Myocyte (in vitro differentiated cells): ENCODE data around the gene BOLA2B. TPM values are rescaled to one million over a fixed set of nuclear protein-coding genes. Genes with fewer than 3 reads are reported as not detected.

Experiments used
- DNase-seq: peaks from one replicate; pipeline ENCODE4 v3.0.0-alpha.2; 2012; ENCODE audit warnings: low read depth
- total RNA-seq: library from RNA; depleted of rRNA; stranded (reverse); fragments of >200 nt; gene quantifications from 2 replicates; pipeline ENCODE4 v1.2.3, GENCODE V29; 2014

Gene BOLA2B
- total RNA-seq, 1 donor from 2014 or later = 66.2 TPM

DNA sequence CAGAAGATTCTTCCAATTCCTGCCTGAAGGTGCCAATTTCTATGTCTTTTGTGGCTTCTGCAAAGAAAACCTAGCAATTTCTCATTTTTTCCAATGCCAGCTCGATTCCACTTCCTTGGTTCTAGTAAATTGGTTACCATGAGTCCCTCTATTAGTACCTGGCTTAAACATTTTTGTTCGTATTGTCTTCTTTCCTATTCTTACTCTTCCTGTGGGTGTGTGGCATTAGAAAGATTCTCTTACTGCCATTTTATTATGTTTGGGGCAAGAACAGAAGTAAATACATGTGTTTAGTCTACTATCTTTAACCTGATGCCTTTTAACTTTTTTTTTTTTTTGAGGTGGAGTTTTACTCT is 50.1 kb downstream of the BOLA2B start:
- DNase-seq = no peak

Other genes starting within 250 kb of the BOLA2B start
- gene TMEM219, start 231.6 kb downstream of the BOLA2B start, total RNA-seq = 89.8 and 92.2 TPM in 2 replicates
- gene TAOK2, start 219.8 kb downstream of the BOLA2B start, total RNA-seq = 49.9 and 75.7 TPM in 2 replicates
- gene HIRIP3, start 198.0 kb downstream of the BOLA2B start, total RNA-seq = 11.9 and 12.7 TPM in 2 replicates
- 43.8 and 97.6 TPM in 2 replicates for gene INO80E, start 197.4 kb downstream of the BOLA2B start, total RNA-seq
- not detected in 2 replicates for gene DOC2A, start 182.6 kb downstream of the BOLA2B start, total RNA-seq
- not detected in 2 replicates for gene C16orf92, start 170.5 kb downstream of the BOLA2B start, total RNA-seq
- 0.21 and 1.0 TPM in 2 replicates for gene TLCD3B, start 162.4 kb downstream of the BOLA2B start, total RNA-seq
- gene ALDOA, start 127.9 kb downstream of the BOLA2B start, total RNA-seq = 2,927 and 3,693 TPM in 2 replicates
- 79.8 and 80.3 TPM in 2 replicates for gene PPP4C, start 117.7 kb downstream of the BOLA2B start, total RNA-seq
- gene TBX6, start 101.7 kb downstream of the BOLA2B start, total RNA-seq = 0.45 and 1.4 TPM in 2 replicates
- 41.3 and 52.2 TPM in 2 replicates for gene YPEL3, start 97.5 kb downstream of the BOLA2B start, total RNA-seq
- gene GDPD3, start 80.1 kb downstream of the BOLA2B start, total RNA-seq = 0.24 and 0.47 TPM in 2 replicates
- 13.7 and 20.9 TPM in 2 replicates for gene MAPK3, start 70.4 kb downstream of the BOLA2B start, total RNA-seq
- gene CORO1A, start 10.1 kb downstream of the BOLA2B start, total RNA-seq = 0.21 and 1.5 TPM in 2 replicates
- gene SLX1A, start 209 bp upstream of the BOLA2B start, total RNA-seq = 12.7 and 26.6 TPM in 2 replicates
- 1.3 and 3.0 TPM in 2 replicates for gene SULT1A3, start 5.6 kb upstream of the BOLA2B start, total RNA-seq
- gene NPIPB13, start 54.8 kb upstream of the BOLA2B start, total RNA-seq = 1.7 and 2.4 TPM in 2 replicates
- 41.1 and 51.1 TPM in 2 replicates for gene CD2BP2, start 161.6 kb upstream of the BOLA2B start, total RNA-seq
- 40.3 and 50.5 TPM in 2 replicates for gene TBC1D10B, start 176.8 kb upstream of the BOLA2B start, total RNA-seq
- gene MYL11, start 181.1 kb upstream of the BOLA2B start, total RNA-seq = 6,226 and 7,274 TPM in 2 replicates
- 0.13 TPM in 1 of 2 replicates, not detected in the other for gene SEPTIN1, start 188.9 kb upstream of the BOLA2B start, total RNA-seq
- 13.2 and 20.8 TPM in 2 replicates for gene ZNF48, start 201.8 kb upstream of the BOLA2B start, total RNA-seq
- 27.7 and 33.6 TPM in 2 replicates for gene ZNF771, start 213.9 kb upstream of the BOLA2B start, total RNA-seq
- gene DCTPP1, start 236.4 kb upstream of the BOLA2B start, total RNA-seq = 8.6 and 12.5 TPM in 2 replicates